B cell (primary cell): ENCODE results near the gene FLAD1. TPM values are rescaled to one million over a fixed set of nuclear protein-coding genes. Genes with fewer than 3 reads are reported as not detected.
A peak's percentile ranks its signal among the peaks of the same experiment; 100 is the strongest.

Source experiments
- ATAC-seq: fragments of 200-7000 bp; cut with Tn5 transposase; one replicate; pipeline ENCODE4 v1.10.0; 2021; ENCODE audit warnings: low read depth, mild to moderate bottlenecking, moderate number of reproducible peaks, moderate library complexity
- CTCF ChIA-PET: fragments of 350-600 bp; sonication (Branson Sonifier 250); formaldehyde crosslinking; loops from one replicate; lab custom pipeline; 2021; ENCODE audit warnings: antibody characterized with exemption, inconsistent platforms; lab: Charles Lee
- POLR2A ChIA-PET: fragments of 350-600 bp; sonication (Branson Sonifier 250); formaldehyde crosslinking; loops from one replicate; lab custom pipeline; 2021; ENCODE audit warnings: antibody characterized with exemption; lab: Charles Lee
- DNase-seq: peaks from one replicate; pipeline ENCODE4 v3.0.0; 2013
- H2AFZ ChIP-seq: 2 replicates; pipeline ENCODE4 v1.6.1; 2012; ENCODE audit warnings: mild to moderate bottlenecking, low read depth, low read length; ENCODE audit not compliant: insufficient read depth, poor library complexity, severe bottlenecking
- H3K27ac ChIP-seq, 2 donors: 1 replicate in 1 of 2; 2 replicates in 1 of 2; pipeline ENCODE4 v1.5.1; 2012 to 2013; ENCODE audit warnings: low read length in 2 of 2, mild to moderate bottlenecking in 2 of 2, moderate library complexity in 1 of 2
- H3K27me3 ChIP-seq, 4 experiments: fragments of 200-600 bp in 1 of 4; sonication (generic) in 1 of 4; replicated peaks in 1 of 4; 1 replicate in 2 of 4; 2 replicates in 2 of 4; pipeline versions ENCODE4 v1.6.1 to v1.7.0; 2013 to 2016; ENCODE audit warnings: low read length in 3 of 4, mild to moderate bottlenecking in 2 of 4, mixed read lengths in 1 of 4, moderate library complexity in 1 of 4; ENCODE audit not compliant: insufficient read depth in 4 of 4, control insufficient read depth in 3 of 4; ENCODE audit errors: control extremely low read depth in 1 of 4
- H3K36me3 ChIP-seq, 2 experiments: replicated peaks in 1 of 2; 1 replicate in 1 of 2; 2 replicates in 1 of 2; pipeline versions ENCODE4 v1.6.1 to v1.7.1; 2013; ENCODE audit warnings: low read length in 1 of 2; ENCODE audit not compliant: insufficient read depth in 2 of 2, control insufficient read depth in 1 of 2; ENCODE audit errors: control extremely low read depth in 1 of 2, extremely low read depth in 1 of 2
- H3K4me1 ChIP-seq, 2 donors: fragments of 200-600 bp in 1 of 2; sonication (generic) in 1 of 2; 1 replicate in 1 of 2; 2 replicates in 1 of 2; pipeline versions ENCODE4 v1.5.1 to v1.6.1; 2013 to 2017; ENCODE audit warnings: low read length in 2 of 2; ENCODE audit not compliant: control insufficient read depth in 2 of 2, insufficient read depth in 2 of 2
- H3K4me2 ChIP-seq: replicated peaks from 2 replicates; pipeline ENCODE3; 2012; ENCODE audit warnings: mild to moderate bottlenecking, low read depth, low read length; ENCODE audit not compliant: poor library complexity, severe bottlenecking
- H3K4me3 ChIP-seq, 5 experiments: fragments of 200-600 bp in 1 of 5; sonication (generic) in 1 of 5; 1 replicate in 3 of 5; 2 replicates in 2 of 5; pipeline versions ENCODE4 v1.5.1 to v1.7.0; 2011 to 2016; ENCODE audit warnings: low read length in 4 of 5, mild to moderate bottlenecking in 4 of 5, low read depth in 2 of 5, control low read depth in 1 of 5, moderate library complexity in 1 of 5; ENCODE audit not compliant: insufficient read depth in 1 of 5; ENCODE audit errors: control extremely low read depth in 1 of 5, extremely low read depth in 1 of 5
- H3K79me2 ChIP-seq: fragments of 200-600 bp; sonication (generic); one replicate; pipeline ENCODE4 v1.6.0; 2016; ENCODE audit warnings: low read length; ENCODE audit not compliant: control insufficient read depth, insufficient read depth
- H3K9ac ChIP-seq: fragments of 200-600 bp; sonication (generic); 2 replicates; pipeline ENCODE4 v1.6.1; 2017; ENCODE audit warnings: mild to moderate bottlenecking, low read length, moderate library complexity
- H3K9me3 ChIP-seq, 3 donors: one replicate each; pipeline versions ENCODE4 v1.6.1 to v1.7.1; 2013; ENCODE audit warnings: low read length in 2 of 3; ENCODE audit not compliant: control insufficient read depth in 2 of 3, insufficient read depth in 1 of 3; ENCODE audit errors: control extremely low read depth in 1 of 3
- H4K20me1 ChIP-seq: 2 replicates; pipeline ENCODE4 v1.6.0; 2012; ENCODE audit warnings: mild to moderate bottlenecking, low read length; ENCODE audit not compliant: insufficient read depth, control insufficient read depth, poor library complexity, severe bottlenecking
- H3K27ac Mint-ChIP-seq: one replicate; pipeline ENCODE4 v1.8.0; 2021; ENCODE audit warnings: mixed read lengths
- H3K27me3 Mint-ChIP-seq: one replicate; pipeline ENCODE4 v1.8.0; 2021; ENCODE audit warnings: mixed read lengths
- H3K4me1 Mint-ChIP-seq: one replicate; pipeline ENCODE4 v1.8.0; 2021; ENCODE audit warnings: mixed read lengths
- H3K4me3 Mint-ChIP-seq: one replicate; pipeline ENCODE4 v1.8.0; 2021; ENCODE audit warnings: mixed read lengths
- H3K9me3 Mint-ChIP-seq: one replicate; pipeline ENCODE4 v1.8.0; 2022; ENCODE audit warnings: mixed read lengths; ENCODE audit not compliant: insufficient read depth
- EZH2 ChIP-seq: IDR thresholded peaks from 2 replicates; pipeline ENCODE4 v1.6.1; 2012; ENCODE audit warnings: borderline replicate concordance, low read depth, mild to moderate bottlenecking, moderate library complexity, low read length; ENCODE audit not compliant: insufficient read depth, poor library complexity, severe bottlenecking
- WGBS: methylation state at CpG from one replicate; pipeline ENCODE4 v1.1.5; 2013; ENCODE audit warnings: missing lambda C conversion rate; ENCODE audit not compliant: insufficient coverage; 5-methylcytosine and 5-hydroxymethylcytosine counted together
- intact Hi-C: fragments of 100-400 bp; cut with micrococcal nuclease; formaldehyde crosslinking; loops from one replicate; pipeline ENCODE4 v1.10.0; 2022
- polyA plus RNA-seq: library from polyadenylated mRNA; depleted of rRNA; stranded (reverse); fragments of >200 nt; gene quantifications from 2 replicates; pipeline ENCODE4 v1.2.3, GENCODE V29; 2012
- total RNA-seq, 2 donors: library from RNA; stranded (reverse); fragments of 120-200 nt in 1 of 2; gene quantifications; 1 replicate in 1 of 2; 2 replicates in 1 of 2; pipeline versions ENCODE4 v1.2.3 to v1.2.4, GENCODE V29; 2013 to 2022
- TF ChIP-seq, protein P1 (sequence below): fragments of 200-600 bp; IDR thresholded peaks from one replicate; pipeline ENCODE4 v1.8.0; 2022; ENCODE audit warnings: antibody characterized with exemption, mild to moderate bottlenecking

The FLAD1 gene
- total and polyA plus RNA-seq, 2 donors (not counting 1 experiment from before 2014, with no cell fraction given) = 51.4 to 83.0 TPM

DNA sequence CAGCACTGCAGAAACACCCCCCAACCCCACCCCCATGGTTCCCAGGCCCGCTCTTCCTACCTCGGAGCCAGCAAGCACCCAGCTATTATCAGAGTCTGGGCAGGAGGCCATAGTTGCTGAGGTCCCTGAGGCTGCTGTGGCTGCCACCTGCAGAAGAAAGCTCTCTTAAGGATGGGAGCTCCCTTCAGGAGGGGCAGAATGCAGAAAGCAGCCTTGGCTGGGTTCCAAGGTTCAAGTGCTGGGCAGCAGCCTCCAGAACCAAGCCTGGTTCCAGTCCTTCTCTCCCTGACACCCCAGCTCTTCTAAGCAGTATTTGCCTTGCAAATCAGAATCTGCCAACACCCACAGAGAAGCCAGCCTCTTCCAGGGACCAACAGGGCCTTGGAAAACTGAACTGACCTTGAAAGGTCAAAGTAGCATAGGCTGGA is 29.5 kb upstream of the FLAD1 start:
- Histone ChIP-seq H3K79me2 (peaks cover 80% of the 10 kb centered on the region), H3K4me2 (peak overlapping the region; percentile 85), H3K27ac (peak overlapping the region; percentile 99), H3K27me3 (no peaks in the 10 kb centered on the region), H3K9me3 (no peaks in the 10 kb centered on the region), H3K36me3 (peaks cover 2 to 38% of the 10 kb centered on the region in 2 experiments), H4K20me1 (peaks cover 59% of the 10 kb centered on the region), H3K4me1 (peaks cover 52 to 63% of the 10 kb centered on the region in 2 donors), H3K4me3 (peak overlapping the region in 1 of 5 experiments; percentile 2), H3K9ac (peak overlapping the region; percentile 97), H2AFZ (no peak overlapping the region)
- ChIA-PET CTCF (interaction anchor here (0.6 to 6.1 kb wide), 4 partner anchors 17 to 63 kb away, joined by 3 to 46 read pairs (median 27); partner anchors contain the start of gene PMVK), POLR2A (interaction anchor here (0.6 to 3.4 kb wide), 5 partner anchors 13 to 57 kb away, joined by 3 to 26 read pairs (median 5); partner anchors contain the start of genes CKS1B and PMVK)
- Mint-ChIP-seq H3K9me3 (no peaks in the 10 kb centered on the region), H3K27me3 (no peaks in the 10 kb centered on the region), H3K4me1 (peaks cover 70% of the 10 kb centered on the region), H3K27ac (peak overlapping the region; percentile 96), H3K4me3 (peak overlapping the region; percentile 92)
- no peak for DNase-seq
- TF ChIP-seq EZH2 = no peak
- TF ChIP-seq, protein P1, sequence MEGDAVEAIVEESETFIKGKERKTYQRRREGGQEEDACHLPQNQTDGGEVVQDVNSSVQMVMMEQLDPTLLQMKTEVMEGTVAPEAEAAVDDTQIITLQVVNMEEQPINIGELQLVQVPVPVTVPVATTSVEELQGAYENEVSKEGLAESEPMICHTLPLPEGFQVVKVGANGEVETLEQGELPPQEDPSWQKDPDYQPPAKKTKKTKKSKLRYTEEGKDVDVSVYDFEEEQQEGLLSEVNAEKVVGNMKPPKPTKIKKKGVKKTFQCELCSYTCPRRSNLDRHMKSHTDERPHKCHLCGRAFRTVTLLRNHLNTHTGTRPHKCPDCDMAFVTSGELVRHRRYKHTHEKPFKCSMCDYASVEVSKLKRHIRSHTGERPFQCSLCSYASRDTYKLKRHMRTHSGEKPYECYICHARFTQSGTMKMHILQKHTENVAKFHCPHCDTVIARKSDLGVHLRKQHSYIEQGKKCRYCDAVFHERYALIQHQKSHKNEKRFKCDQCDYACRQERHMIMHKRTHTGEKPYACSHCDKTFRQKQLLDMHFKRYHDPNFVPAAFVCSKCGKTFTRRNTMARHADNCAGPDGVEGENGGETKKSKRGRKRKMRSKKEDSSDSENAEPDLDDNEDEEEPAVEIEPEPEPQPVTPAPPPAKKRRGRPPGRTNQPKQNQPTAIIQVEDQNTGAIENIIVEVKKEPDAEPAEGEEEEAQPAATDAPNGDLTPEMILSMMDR = no peak
- 80% methylated on average over 1 of the region's 2 CpGs for WGBS
- intact Hi-C loops = loop anchor here (2.0 kb wide), 1 partner anchor 109 kb away; the partner anchor contains the start of gene EFNA4
- ATAC-seq = no peak

DNA sequence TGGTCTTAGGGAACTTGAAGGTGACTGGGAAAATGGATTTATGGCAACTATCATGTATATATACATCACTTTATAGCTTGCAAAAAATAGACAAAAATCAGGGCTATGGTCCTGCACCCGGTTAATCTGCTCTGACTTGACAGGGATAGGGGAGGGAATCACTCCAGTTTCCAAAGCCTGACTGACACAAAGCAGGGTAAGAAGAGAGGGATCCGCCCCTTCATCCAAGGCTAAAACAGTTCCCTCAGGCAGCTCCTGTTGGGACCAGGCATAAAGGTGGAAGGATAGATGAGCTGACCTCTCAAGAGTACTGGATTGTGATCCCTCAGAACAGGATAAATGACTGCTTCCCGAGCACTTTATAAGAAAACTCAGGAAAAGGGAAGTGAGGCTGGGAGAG is 28.6 kb upstream of the FLAD1 start:
- TF ChIP-seq, protein P1 = no peak
- TF ChIP-seq EZH2 = no peak
- intact Hi-C loops = loop anchor here (2.0 kb wide), 1 partner anchor 108 kb away; the partner anchor contains the start of gene EFNA4

More for the DNA sequence above, 28.6 kb upstream of the FLAD1 start:
- Histone ChIP-seq H3K9me3 (no peaks in the 10 kb centered on the region), H3K9ac (peak overlapping the region; percentile 97), H4K20me1 (peaks cover 65% of the 10 kb centered on the region), H3K27ac (peak overlapping the region; percentile 99), H3K36me3 (peaks cover 2 to 41% of the 10 kb centered on the region in 2 experiments), H3K79me2 (peaks cover 87% of the 10 kb centered on the region), H3K4me1 (peaks cover 52 to 64% of the 10 kb centered on the region in 2 donors), H3K27me3 (no peaks in the 10 kb centered on the region), H3K4me3 (peak overlapping the region; percentile 0 to 86 (median 77)), H2AFZ (no peak overlapping the region), H3K4me2 (peak overlapping the region; percentile 85)
- H3K4me3 Mint-ChIP-seq = peak overlapping the region; percentile 92
- H3K9me3 Mint-ChIP-seq = no peaks in the 10 kb centered on the region
- CTCF ChIA-PET = interaction anchor here (0.6 to 6.1 kb wide), 17 partner anchors 12 to 285 kb away, joined by 3 to 46 read pairs (median 9); partner anchors contain the start of genes ADAM15, EFNA4, FLAD1 and PMVK
- peaks cover 68% of the 10 kb centered on the region for H3K4me1 Mint-ChIP-seq
- ATAC-seq (no peak), DNase-seq (no peak)
- 58% methylated on average over 2 of the region's 3 CpGs for WGBS
- POLR2A ChIA-PET = interaction anchor here (0.6 to 3.4 kb wide), 5 partner anchors 14 to 109 kb away, joined by 3 to 26 read pairs (median 3); partner anchors contain the start of genes CKS1B and EFNA4
- peak overlapping the region; percentile 96 for H3K27ac Mint-ChIP-seq
- no peaks in the 10 kb centered on the region for H3K27me3 Mint-ChIP-seq
